Parathyroid adenoma (tissue), 2 donors: ENCODE measurements around the gene ERBB2.

Experiments used
- H2AFZ ChIP-seq: fragments of 300-600 bp; sonication (generic); one replicate; pipeline ENCODE4 v1.7.0; 2017; ENCODE audit warnings: antibody characterized with exemption, mild to moderate bottlenecking
- H3K27ac ChIP-seq: fragments of 300-600 bp; sonication (generic); one replicate; pipeline ENCODE4 v1.7.0; 2017
- H3K27me3 ChIP-seq: fragments of 300-600 bp; sonication (generic); one replicate; pipeline ENCODE4 v1.7.0; 2017; ENCODE audit warnings: low read length; ENCODE audit not compliant: control insufficient read depth, insufficient read depth
- H3K36me3 ChIP-seq: fragments of 300-600 bp; sonication (generic); one replicate; pipeline ENCODE4 v1.7.0; 2017; ENCODE audit warnings: low read length; ENCODE audit not compliant: control insufficient read depth, insufficient read depth
- H3K4me1 ChIP-seq: fragments of 300-600 bp; sonication (generic); one replicate; pipeline ENCODE4 v1.7.0; 2017; ENCODE audit warnings: control low read depth
- H3K4me2 ChIP-seq: fragments of 300-600 bp; sonication (generic); one replicate; pipeline ENCODE4 v1.7.0; 2017; ENCODE audit warnings: low read length
- H3K4me3 ChIP-seq: fragments of 300-600 bp; sonication (generic); one replicate; pipeline ENCODE4 v1.7.0; 2017; ENCODE audit warnings: low read depth, low read length
- H3K79me2 ChIP-seq: fragments of 300-600 bp; sonication (generic); one replicate; pipeline ENCODE4 v1.7.0; 2017; ENCODE audit warnings: control low read depth
- H3K9ac ChIP-seq: fragments of 300-600 bp; sonication (generic); one replicate; pipeline ENCODE4 v1.7.0; 2017; ENCODE audit warnings: mild to moderate bottlenecking
- H3K9me3 ChIP-seq: fragments of 300-600 bp; sonication (generic); one replicate; pipeline ENCODE4 v1.7.0; 2017; ENCODE audit warnings: low read length; ENCODE audit not compliant: control insufficient read depth
- CTCF ChIP-seq: fragments of 300-600 bp; sonication (generic); IDR thresholded peaks from one replicate; pipeline ENCODE4 v1.7.0; 2017; ENCODE audit warnings: antibody characterized with exemption, mild to moderate bottlenecking
- donor health status: primary hyperparathyroidism.

ERBB2 gene

GRCh38 chr17:39672522-39673334 is 27.1 kb upstream of the ERBB2 start:
- peaks cover 43% of the 10 kb centered on the region for H3K4me1 ChIP-seq
- H3K27ac ChIP-seq = peak overlapping the region; percentile 39
- H2AFZ ChIP-seq = no peak overlapping the region
- H3K4me2 ChIP-seq = no peak overlapping the region
- TF ChIP-seq CTCF = no peak
- no peaks in the 10 kb centered on the region for H3K36me3 ChIP-seq
- H3K4me3 ChIP-seq = no peak overlapping the region
- H3K79me2 ChIP-seq = no peaks in the 10 kb centered on the region
- H3K9me3 ChIP-seq = no peaks in the 10 kb centered on the region
- no peaks in the 10 kb centered on the region for H3K27me3 ChIP-seq
- no peak overlapping the region for H3K9ac ChIP-seq

GRCh38 chr17:39673335-39674081 is 26.4 kb upstream of the ERBB2 start:
- Histone ChIP-seq H3K9ac (no peak overlapping the region), H3K79me2 (no peaks in the 10 kb centered on the region), H2AFZ (no peak overlapping the region), H3K4me1 (peaks cover 50% of the 10 kb centered on the region), H3K9me3 (no peaks in the 10 kb centered on the region), H3K4me3 (no peak overlapping the region), H3K27ac (no peak overlapping the region), H3K36me3 (no peaks in the 10 kb centered on the region), H3K4me2 (no peak overlapping the region), H3K27me3 (no peaks in the 10 kb centered on the region)
- TF ChIP-seq CTCF = no peak

GRCh38 chr17:39674179-39674578 is 25.7 kb upstream of the ERBB2 start:
- Histone ChIP-seq H2AFZ (no peak overlapping the region), H3K27me3 (no peaks in the 10 kb centered on the region), H3K9me3 (no peaks in the 10 kb centered on the region), H3K4me2 (no peak overlapping the region), H3K4me3 (no peak overlapping the region), H3K36me3 (no peaks in the 10 kb centered on the region), H3K4me1 (peaks cover 50% of the 10 kb centered on the region), H3K79me2 (no peaks in the 10 kb centered on the region), H3K27ac (no peak overlapping the region), H3K9ac (no peak overlapping the region)
- no peak for TF ChIP-seq CTCF

GRCh38 chr17:39674702-39675389 is 25.0 kb upstream of the ERBB2 start:
- TF ChIP-seq CTCF = no peak
- no peaks in the 10 kb centered on the region for H3K27me3 ChIP-seq
- no peak overlapping the region for H3K4me3 ChIP-seq
- no peak overlapping the region for H3K4me2 ChIP-seq
- H3K79me2 ChIP-seq = no peaks in the 10 kb centered on the region
- no peaks in the 10 kb centered on the region for H3K36me3 ChIP-seq
- H2AFZ ChIP-seq = no peak overlapping the region
- H3K9me3 ChIP-seq = no peaks in the 10 kb centered on the region
- H3K9ac ChIP-seq = no peak overlapping the region
- H3K4me1 ChIP-seq = peaks cover 50% of the 10 kb centered on the region
- H3K27ac ChIP-seq = peak overlapping the region; percentile 91
